ENCODE results near the gene DMAC2L. TPM values are rescaled to one million over a fixed set of nuclear protein-coding genes. Genes with fewer than 3 reads are reported as not detected.

DMAC2L gene
- polyA plus RNA-seq, 1 experiment, result 12.6 TPM

GRCh38 chr14:50371546-50371945, 59.4 kb downstream of the DMAC2L start:
- TF ChIP-seq, protein P1, sequence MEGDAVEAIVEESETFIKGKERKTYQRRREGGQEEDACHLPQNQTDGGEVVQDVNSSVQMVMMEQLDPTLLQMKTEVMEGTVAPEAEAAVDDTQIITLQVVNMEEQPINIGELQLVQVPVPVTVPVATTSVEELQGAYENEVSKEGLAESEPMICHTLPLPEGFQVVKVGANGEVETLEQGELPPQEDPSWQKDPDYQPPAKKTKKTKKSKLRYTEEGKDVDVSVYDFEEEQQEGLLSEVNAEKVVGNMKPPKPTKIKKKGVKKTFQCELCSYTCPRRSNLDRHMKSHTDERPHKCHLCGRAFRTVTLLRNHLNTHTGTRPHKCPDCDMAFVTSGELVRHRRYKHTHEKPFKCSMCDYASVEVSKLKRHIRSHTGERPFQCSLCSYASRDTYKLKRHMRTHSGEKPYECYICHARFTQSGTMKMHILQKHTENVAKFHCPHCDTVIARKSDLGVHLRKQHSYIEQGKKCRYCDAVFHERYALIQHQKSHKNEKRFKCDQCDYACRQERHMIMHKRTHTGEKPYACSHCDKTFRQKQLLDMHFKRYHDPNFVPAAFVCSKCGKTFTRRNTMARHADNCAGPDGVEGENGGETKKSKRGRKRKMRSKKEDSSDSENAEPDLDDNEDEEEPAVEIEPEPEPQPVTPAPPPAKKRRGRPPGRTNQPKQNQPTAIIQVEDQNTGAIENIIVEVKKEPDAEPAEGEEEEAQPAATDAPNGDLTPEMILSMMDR (IDR thresholded peaks at IDR 0.05; ENCODE audit: low read depth, low read length), result no peak
- ChIA-PET POLR2A (no interaction called here), CTCF (no interaction called here)
- no peak for DNase-seq (ENCODE audit: low read depth, low spot score)
- no peaks in the 10 kb centered on the region; the same call in 1 of the 2 replicates for H3K9me3 ChIP-seq (ENCODE audit: control insufficient read depth, insufficient read depth, low read length)
- H3K27me3 ChIP-seq (ENCODE audit: control insufficient read depth, insufficient read depth, low read length), result no peaks in the 10 kb centered on the region
- H3K4me3 ChIP-seq (ENCODE audit: low read depth, low read length), result no peak overlapping the region
- no peak overlapping the region for H3K27ac ChIP-seq (ENCODE audit: low read depth, low read length)

DNA sequence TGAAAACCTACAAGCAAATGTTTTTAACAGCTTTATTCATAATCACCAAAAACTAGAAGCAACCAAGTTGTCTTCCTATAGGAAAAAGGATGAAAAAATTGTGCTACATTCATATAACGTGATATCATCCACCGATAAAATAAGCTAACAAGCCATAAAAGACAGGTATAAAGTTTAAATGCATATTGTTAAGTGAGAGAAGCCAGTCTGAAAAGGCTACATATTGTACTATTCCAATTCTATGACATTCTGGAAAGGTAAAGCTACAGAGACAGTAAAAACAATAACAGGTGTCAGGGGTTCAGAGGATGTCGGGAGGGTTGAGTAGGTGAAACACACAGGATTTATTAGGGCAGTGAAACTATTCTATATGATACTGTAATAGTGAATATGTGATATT, 61.8 kb downstream of the DMAC2L start:
- Histone ChIP-seq H3K27ac (ENCODE audit: low read depth, low read length) (no peak overlapping the region), H3K4me3 (ENCODE audit: low read depth, low read length) (no peak overlapping the region), H3K27me3 (ENCODE audit: control insufficient read depth, insufficient read depth, low read length) (no peaks in the 10 kb centered on the region), H3K9me3 (ENCODE audit: control insufficient read depth, insufficient read depth, low read length) (no peaks in the 10 kb centered on the region; the same call in 1 of the 2 replicates)
- TF ChIP-seq, protein P1 (IDR thresholded peaks at IDR 0.05; ENCODE audit: low read depth, low read length), result no peak
- POLR2A ChIA-PET, result no interaction called here
- DNase-seq (ENCODE audit: low read depth, low spot score), result no peak
- CTCF ChIA-PET, result interaction anchor here (0.5 to 1.4 kb wide), 2 partner anchors 11 to 53 kb away, joined by 4 to 6 read pairs; no protein-coding TSS in a partner anchor

GRCh38 chr14:50375760-50376159, 63.6 kb downstream of the DMAC2L start:
- Histone ChIP-seq H3K27ac (ENCODE audit: low read depth, low read length) (no peak overlapping the region), H3K9me3 (ENCODE audit: control insufficient read depth, insufficient read depth, low read length) (no peaks in the 10 kb centered on the region; the same call in 1 of the 2 replicates), H3K4me3 (ENCODE audit: low read depth, low read length) (no peak overlapping the region), H3K27me3 (ENCODE audit: control insufficient read depth, insufficient read depth, low read length) (no peaks in the 10 kb centered on the region)
- CTCF ChIA-PET, result no interaction called here
- no peak for DNase-seq (ENCODE audit: low read depth, low spot score)
- TF ChIP-seq, protein P1 (IDR thresholded peaks at IDR 0.05; ENCODE audit: low read depth, low read length), result no peak
- POLR2A ChIA-PET, result no interaction called here

Small RNA genes within 50 kb of the gene (small RNA-seq; reads per million reads assigned to genes)
- gene MIR4504 (ENCODE audit: insufficient read length, low read depth), result 0.81 reads per million

Other genes starting within 250 kb of the DMAC2L start
- 5.1 and 7.7 TPM in 2 replicates for gene VCPKMT, start 195.8 kb upstream of the DMAC2L start, polyA plus RNA-seq (2011; rRNA removed)
- 13.1 and 17.8 TPM in 2 replicates for gene SOS2, start 80.7 kb upstream of the DMAC2L start, polyA plus RNA-seq (2011; rRNA removed)
- gene L2HGDH, start 95 bp upstream of the DMAC2L start, polyA plus RNA-seq (2011; rRNA removed), result 2.8 and 3.6 TPM in 2 replicates
- 8.2 and 20.1 TPM in 2 replicates for gene CDKL1, start 84.6 kb downstream of the DMAC2L start, polyA plus RNA-seq (2011; rRNA removed)
- 30.3 and 35.4 TPM in 2 replicates for gene MAP4K5, start 220.2 kb downstream of the DMAC2L start, polyA plus RNA-seq (2011; rRNA removed)
- gene ATL1, start 247.8 kb downstream of the DMAC2L start, polyA plus RNA-seq (2011; rRNA removed), result 8.2 and 11.5 TPM in 2 replicates

Measured in AG04450 (cell line).